Activated naive CD8-positive, alpha-beta T cell treated with anti-CD3 and anti-CD28 coated beads, Interleukin-2, amount 50 U/mL, for 24 hours (primary cell): ENCODE measurements around the gene MT2A.

ENCODE experiments used
- ATAC-seq: fragments of 150-1000 bp; cut with Tn5 transposase; one replicate; pipeline ENCODE4 v1.10.0; 2021
- DNase-seq: peaks from one replicate; pipeline ENCODE4 v3.0.0; 2021
- H3K27ac Mint-ChIP-seq: one replicate; pipeline ENCODE4 v1.8.0; 2021; ENCODE audit warnings: mild to moderate bottlenecking, mixed read lengths
- H3K27me3 Mint-ChIP-seq: one replicate; pipeline ENCODE4 v1.8.0; 2021; ENCODE audit warnings: mixed read lengths
- H3K36me3 Mint-ChIP-seq: one replicate; pipeline ENCODE4 v1.8.0; 2021; ENCODE audit warnings: low read depth, mixed read lengths
- H3K4me1 Mint-ChIP-seq: one replicate; pipeline ENCODE4 v1.8.0; 2021; ENCODE audit warnings: mixed read lengths
- H3K4me3 Mint-ChIP-seq: one replicate; pipeline ENCODE4 v1.8.0; 2021; ENCODE audit warnings: mild to moderate bottlenecking, moderate library complexity, mixed read lengths
- H3K9me3 Mint-ChIP-seq: one replicate; pipeline ENCODE4 v1.8.0; 2021; ENCODE audit warnings: mixed read lengths

Gene MT2A

DNA sequence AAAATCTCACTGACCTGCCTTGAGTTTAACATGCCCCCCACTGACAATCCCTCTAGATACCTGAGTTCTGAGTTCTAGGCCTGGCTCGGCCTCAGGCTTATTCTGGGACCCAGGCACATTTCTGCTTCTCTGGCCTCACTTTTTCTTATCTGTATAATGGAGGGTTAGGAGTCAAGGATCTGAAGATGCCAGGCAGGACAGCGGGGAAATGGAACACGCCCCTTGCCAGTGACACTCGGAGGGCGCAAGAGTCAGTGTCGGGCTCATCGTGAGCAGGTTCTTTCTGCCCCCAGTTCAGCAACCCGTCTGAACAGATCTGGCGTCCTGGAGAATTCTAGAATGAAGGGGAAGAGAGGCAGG, 19.6 kb upstream of the MT2A start:
- no peaks in the 10 kb centered on the region for H3K36me3 Mint-ChIP-seq
- peak overlapping the region; percentile 76 for H3K4me3 Mint-ChIP-seq
- H3K27me3 Mint-ChIP-seq: peaks cover 22% of the 10 kb centered on the region
- H3K9me3 Mint-ChIP-seq: no peaks in the 10 kb centered on the region
- H3K4me1 Mint-ChIP-seq: peaks cover 11% of the 10 kb centered on the region
- no peak overlapping the region for H3K27ac Mint-ChIP-seq
- no peak for ATAC-seq
- DNase-seq: no peak

DNA sequence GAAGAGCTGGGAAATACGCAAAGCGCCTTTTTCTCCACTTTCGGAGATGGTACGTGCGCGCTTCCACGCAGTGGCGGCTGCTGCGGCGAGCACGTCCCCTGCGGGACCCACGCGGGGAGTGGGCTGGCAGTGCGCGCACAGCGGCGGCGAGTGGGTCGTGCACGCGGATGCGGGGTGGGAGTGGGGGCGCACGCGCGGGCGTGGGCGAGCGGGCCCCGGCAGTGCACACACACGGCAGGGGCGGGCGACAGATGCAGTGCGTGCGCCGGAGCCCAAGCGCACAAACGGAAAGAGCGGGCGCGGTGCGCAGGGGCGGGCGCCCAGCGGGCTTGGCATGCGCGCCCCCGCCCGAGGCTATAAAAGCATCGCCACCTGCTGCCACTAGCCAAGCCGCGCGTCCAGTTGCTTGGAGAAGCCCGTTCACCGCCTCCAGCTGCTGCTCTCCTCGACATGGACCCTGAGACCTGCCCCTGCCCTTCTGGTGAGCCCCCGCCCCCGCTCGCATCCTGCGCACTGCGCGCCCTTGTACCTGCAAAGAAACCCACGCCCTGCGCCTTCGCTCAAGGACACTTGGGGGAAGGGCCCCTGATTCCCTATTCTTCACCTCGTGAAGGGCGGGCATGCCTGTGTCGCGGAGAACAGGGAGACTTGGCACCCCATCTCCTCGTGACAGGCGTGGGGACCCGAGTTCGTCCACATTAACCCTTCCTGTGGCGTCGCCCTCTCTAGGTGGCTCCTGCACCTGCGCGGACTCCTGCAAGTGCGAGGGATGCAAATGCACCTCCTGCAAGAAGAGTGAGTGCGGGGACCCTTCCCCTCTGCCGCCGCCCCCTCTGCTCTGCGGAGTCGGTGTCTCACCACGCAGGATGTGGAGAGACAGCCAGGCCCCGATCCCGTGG, 19.0 kb upstream of the MT2A start, which contains the start of gene MT3:
Gene MT3 (plus strand): TSS at position 388 of the 899 bp plus-strand sequence. CDS start 63 bp downstream, at position 451.
- Mint-ChIP-seq H3K27ac (no peak within 1 kb of the TSS), H3K4me1 (peaks cover 11% of the 10 kb centered on the region), H3K36me3 (no peaks in the 10 kb centered on the region), H3K9me3 (no peaks in the 10 kb centered on the region), H3K4me3 (peak within 1 kb of the TSS; percentile 76), H3K27me3 (peaks cover 22% of the 10 kb centered on the region)
- peak; percentile 56 for ATAC-seq
- peak; percentile 55 for DNase-seq

DNA sequence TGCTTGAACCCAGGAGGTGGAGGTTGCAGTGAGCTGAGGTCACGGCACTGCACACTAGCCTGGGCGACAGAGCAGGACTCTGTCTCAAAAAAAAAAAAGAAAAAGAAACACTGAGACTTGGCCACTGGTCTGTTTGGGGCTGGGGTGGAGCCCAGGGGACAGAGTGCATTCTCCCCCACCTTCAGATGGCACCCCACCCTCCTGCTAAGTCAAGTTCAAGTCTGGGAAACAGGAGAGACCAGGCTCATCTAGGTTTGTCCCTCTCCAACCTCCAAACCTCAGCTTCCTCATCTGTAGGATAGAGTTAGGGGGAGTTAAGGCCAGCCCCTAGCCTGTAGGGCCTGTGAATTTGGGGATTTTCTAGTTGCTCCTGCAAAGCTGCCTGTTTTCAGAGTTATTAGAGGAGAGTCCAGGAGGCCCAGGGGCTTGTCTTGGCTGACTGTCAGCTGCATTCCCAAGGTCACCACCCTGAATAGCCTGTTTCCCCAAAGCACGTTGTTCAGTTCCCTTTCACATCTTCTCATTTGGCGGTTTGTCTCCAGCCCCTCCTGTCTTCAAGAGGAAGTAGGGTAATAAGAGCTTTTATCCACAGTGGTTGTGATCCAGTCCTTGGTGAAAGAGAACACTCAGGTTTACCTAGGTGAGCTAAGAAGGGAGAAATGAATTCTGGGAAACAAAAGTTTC, 16.9 kb upstream of the MT2A start:
- Mint-ChIP-seq H3K36me3 (no peaks in the 10 kb centered on the region), H3K27me3 (peaks cover 19% of the 10 kb centered on the region), H3K9me3 (no peaks in the 10 kb centered on the region), H3K27ac (no peak overlapping the region), H3K4me3 (no peak overlapping the region), H3K4me1 (peaks cover 11% of the 10 kb centered on the region)
- ATAC-seq (no peak), DNase-seq (no peak)

DNA sequence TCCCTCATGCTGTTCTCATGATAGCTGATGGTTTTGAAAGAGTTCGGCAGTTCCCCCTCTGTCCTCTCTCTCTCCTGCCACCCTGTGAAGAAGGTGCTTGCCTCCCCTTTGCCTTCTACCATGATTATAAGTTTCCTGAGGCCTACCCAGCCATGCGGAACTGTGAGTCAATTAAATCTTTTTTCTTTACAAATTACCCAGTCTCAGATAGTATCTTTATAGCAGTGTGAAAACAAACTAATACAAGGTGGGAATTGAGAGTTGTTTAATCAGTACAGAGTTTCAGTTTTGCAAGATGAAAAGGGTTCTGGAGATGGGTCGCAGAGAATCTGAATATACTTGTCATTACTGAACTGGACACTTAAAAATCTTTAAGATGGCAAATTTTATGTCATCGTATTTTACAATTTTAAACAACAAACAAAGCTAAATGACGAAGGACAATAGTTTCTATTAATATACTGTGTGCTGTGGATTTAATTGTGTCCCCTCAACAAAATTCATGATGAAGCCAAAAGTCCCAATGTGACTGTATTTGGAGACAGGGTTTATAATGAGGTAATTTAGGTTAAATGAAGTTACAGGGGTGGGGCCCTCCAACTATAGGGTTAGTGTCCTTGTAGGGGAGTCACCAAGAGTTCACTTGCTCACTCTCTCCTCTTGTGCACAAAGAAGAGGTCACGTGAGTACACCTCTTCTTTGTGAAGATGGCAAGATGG, 14.7 kb upstream of the MT2A start:
- Mint-ChIP-seq H3K4me1 (peaks cover 16% of the 10 kb centered on the region), H3K36me3 (no peaks in the 10 kb centered on the region)

DNA sequence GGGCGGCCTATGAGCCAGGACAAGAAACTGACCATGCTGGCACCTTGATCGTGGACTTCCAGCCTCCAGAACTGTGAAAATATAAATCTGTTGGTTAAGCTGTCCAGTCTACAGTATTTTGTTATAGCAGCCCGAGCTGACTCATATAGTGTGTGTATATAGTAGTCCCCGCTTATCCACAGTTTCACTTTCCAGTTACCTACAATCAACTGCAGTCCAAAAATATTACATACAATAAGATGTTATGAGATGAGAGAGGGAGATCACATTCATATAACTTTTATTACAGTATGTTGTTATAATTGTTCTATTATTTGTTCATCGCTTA, 14.1 kb upstream of the MT2A start:
- Mint-ChIP-seq H3K4me1 (peaks cover 14% of the 10 kb centered on the region), H3K27me3 (peaks cover 13% of the 10 kb centered on the region)

More for the DNA sequence above, 14.7 kb upstream of the MT2A start:
- ATAC-seq (no peak), DNase-seq (no peak)
- H3K27me3 Mint-ChIP-seq: peaks cover 15% of the 10 kb centered on the region
- H3K9me3 Mint-ChIP-seq: no peaks in the 10 kb centered on the region
- no peak overlapping the region for H3K27ac Mint-ChIP-seq
- H3K4me3 Mint-ChIP-seq: no peak overlapping the region

DNA sequence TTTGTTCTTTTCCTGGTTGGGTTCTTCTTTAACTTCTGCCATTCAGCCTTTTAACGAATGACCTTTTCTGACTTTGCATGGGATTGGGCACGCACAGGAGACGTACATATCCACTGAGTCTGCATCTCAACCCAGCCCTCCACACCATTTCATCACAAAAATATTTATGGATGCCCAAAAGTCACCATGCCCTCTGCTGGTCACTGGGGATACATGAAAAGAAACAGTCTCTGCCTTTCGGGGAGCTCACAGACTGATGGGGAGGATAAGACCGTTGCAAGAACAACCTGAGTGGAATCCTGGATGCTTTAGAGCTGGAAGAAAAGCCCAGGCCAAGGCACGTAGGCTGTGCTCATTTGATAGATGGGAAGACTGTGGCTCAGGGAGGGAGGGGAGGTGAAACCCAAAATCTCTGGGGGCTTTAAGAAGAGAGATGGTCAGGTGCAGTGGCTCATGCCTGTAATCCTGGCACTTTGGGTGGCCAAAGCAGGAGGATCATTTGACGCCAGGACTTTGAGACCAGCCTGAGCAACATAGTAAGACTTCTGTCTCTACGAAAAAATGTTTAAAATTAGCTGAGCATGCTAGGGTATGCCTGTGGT, 7.9 kb upstream of the MT2A start:
- Mint-ChIP-seq H3K9me3 (no peaks in the 10 kb centered on the region), H3K27ac (no peak overlapping the region), H3K36me3 (no peaks in the 10 kb centered on the region), H3K27me3 (peaks cover 8% of the 10 kb centered on the region), H3K4me3 (no peak overlapping the region), H3K4me1 (peaks cover 6% of the 10 kb centered on the region)
- DNase-seq (no peak), ATAC-seq (peak; percentile 60)

More for the DNA sequence above, 14.1 kb upstream of the MT2A start:
- Mint-ChIP-seq H3K4me3 (no peak overlapping the region), H3K36me3 (no peaks in the 10 kb centered on the region), H3K9me3 (no peaks in the 10 kb centered on the region), H3K27ac (no peak overlapping the region)
- DNase-seq (no peak), ATAC-seq (no peak)

DNA sequence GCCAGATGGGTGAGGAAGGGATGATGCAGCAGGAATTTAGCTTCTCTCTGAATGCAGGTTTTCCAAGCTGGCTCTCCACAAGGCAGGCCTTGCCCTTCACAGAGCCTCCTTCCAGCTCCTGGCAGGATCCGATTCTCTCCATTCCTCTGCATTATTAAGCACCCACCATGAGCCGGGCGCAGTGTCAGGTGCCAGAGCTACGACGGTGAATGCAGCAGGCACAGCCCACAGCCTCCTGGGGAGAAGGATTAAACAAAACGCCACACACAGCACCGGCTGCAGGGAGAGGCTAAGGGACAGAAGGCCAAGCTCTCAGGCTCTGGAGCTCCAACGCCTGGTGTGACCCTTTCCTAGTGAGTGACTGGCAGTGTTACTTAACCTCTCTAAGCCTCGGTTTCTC, 7.1 kb upstream of the MT2A start:
- peaks cover 11% of the 10 kb centered on the region for H3K4me1 Mint-ChIP-seq
- peaks cover 8% of the 10 kb centered on the region for H3K27me3 Mint-ChIP-seq
- no peaks in the 10 kb centered on the region for H3K36me3 Mint-ChIP-seq
- no peak for DNase-seq
- ATAC-seq: no peak
- H3K27ac Mint-ChIP-seq: no peak overlapping the region
- no peak overlapping the region for H3K4me3 Mint-ChIP-seq
- no peaks in the 10 kb centered on the region for H3K9me3 Mint-ChIP-seq

DNA sequence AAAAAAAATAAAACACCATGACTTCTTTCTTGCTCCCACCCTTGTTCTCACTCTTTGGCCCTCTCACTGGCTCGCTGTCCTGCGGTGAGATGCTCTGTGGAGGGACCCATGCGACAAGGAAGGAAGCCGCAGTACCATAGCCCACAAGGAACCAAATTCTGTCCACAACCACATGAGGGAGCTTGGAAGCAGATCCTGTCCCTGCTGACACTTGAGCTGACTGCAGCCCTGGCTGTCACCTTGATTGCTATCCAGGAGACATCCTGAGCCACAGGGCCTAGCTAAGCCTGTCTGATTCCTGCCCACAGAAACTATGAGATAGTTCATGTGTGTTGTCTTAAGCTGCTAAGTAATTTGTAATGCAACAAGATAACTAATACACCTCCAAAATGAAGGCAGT, 4.8 kb upstream of the MT2A start:
- H3K27ac Mint-ChIP-seq: no peak overlapping the region
- ATAC-seq (no peak), DNase-seq (no peak)
- H3K4me1 Mint-ChIP-seq: peaks cover 22% of the 10 kb centered on the region
- no peaks in the 10 kb centered on the region for H3K9me3 Mint-ChIP-seq
- no peaks in the 10 kb centered on the region for H3K36me3 Mint-ChIP-seq
- peaks cover 6% of the 10 kb centered on the region for H3K27me3 Mint-ChIP-seq
- H3K4me3 Mint-ChIP-seq: no peak overlapping the region

DNA sequence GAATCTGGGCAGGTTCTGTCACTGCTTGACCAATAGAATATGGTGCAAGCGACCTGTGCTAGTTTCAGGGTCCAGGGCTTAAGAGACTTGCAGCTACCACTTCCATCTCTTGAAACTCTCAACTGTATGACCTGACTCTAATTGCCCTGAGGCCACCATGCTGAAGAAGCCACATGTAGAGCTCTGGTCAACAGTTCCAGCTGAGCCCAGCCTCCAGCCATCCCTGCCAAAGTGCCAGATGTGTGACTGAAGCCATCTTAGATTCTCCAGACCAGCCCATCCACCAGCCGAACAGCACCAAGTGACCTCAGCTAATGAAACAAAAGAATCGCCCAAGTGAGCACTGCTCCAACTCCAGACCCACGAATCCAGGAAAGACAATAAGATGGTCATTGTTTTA, 3.4 kb upstream of the MT2A start:
- H3K27ac Mint-ChIP-seq: no peak overlapping the region
- H3K4me1 Mint-ChIP-seq: peaks cover 31% of the 10 kb centered on the region
- H3K36me3 Mint-ChIP-seq: peaks cover 2% of the 10 kb centered on the region
- no peak overlapping the region for H3K4me3 Mint-ChIP-seq
- no peak for ATAC-seq
- peaks cover 6% of the 10 kb centered on the region for H3K27me3 Mint-ChIP-seq
- DNase-seq: no peak
- H3K9me3 Mint-ChIP-seq: no peaks in the 10 kb centered on the region

DNA sequence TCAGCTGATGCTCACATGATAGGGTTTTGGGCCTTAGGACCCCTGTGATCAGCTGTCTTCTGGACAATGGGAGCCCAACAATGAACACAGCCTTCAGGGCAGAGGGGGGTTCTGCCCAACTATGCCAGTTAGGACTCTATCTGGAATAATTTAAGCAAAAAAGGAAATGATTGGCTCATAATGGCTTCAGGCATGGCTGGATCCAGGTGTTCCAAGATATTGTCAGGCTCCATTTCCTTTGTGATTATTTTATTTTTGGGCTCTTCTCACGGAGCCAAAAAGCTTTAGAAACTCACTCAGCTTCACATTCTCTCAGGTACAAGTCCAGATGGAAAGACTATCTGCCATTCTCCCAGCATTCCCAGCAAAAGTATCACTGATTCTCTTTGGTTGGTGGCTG, 2.9 kb upstream of the MT2A start:
- Mint-ChIP-seq H3K9me3 (no peaks in the 10 kb centered on the region), H3K4me3 (no peak overlapping the region), H3K27ac (peak overlapping the region; percentile 86), H3K36me3 (peaks cover 2% of the 10 kb centered on the region), H3K27me3 (peaks cover 1% of the 10 kb centered on the region), H3K4me1 (peaks cover 36% of the 10 kb centered on the region)
- no peak for ATAC-seq
- DNase-seq: no peak

DNA sequence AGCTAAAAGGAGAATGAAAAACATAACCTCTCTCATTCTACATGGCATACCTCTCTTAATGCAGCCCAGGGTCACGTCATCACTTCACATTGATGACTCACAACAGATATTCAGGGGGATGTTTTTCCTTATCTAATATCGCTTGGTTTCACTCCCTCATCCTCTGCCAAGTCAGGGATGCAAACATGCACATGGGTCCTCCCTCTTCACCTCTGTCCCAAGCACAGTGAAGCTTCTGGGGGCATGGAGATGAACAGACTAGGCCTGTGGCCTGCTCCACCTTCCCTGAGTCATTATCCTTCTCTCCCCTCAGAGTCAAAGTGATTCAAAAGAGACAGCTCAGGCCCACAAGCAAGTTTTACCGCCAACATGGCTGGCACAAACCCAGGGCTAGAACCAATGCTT, 2.3 kb upstream of the MT2A start:
- no peak for DNase-seq
- H3K9me3 Mint-ChIP-seq: no peaks in the 10 kb centered on the region
- no peak overlapping the region for H3K4me3 Mint-ChIP-seq
- H3K36me3 Mint-ChIP-seq: peaks cover 2% of the 10 kb centered on the region
- peak overlapping the region; percentile 86 for H3K27ac Mint-ChIP-seq
- peak; percentile 6 for ATAC-seq
- H3K4me1 Mint-ChIP-seq: peaks cover 42% of the 10 kb centered on the region
- H3K27me3 Mint-ChIP-seq: no peaks in the 10 kb centered on the region

DNA sequence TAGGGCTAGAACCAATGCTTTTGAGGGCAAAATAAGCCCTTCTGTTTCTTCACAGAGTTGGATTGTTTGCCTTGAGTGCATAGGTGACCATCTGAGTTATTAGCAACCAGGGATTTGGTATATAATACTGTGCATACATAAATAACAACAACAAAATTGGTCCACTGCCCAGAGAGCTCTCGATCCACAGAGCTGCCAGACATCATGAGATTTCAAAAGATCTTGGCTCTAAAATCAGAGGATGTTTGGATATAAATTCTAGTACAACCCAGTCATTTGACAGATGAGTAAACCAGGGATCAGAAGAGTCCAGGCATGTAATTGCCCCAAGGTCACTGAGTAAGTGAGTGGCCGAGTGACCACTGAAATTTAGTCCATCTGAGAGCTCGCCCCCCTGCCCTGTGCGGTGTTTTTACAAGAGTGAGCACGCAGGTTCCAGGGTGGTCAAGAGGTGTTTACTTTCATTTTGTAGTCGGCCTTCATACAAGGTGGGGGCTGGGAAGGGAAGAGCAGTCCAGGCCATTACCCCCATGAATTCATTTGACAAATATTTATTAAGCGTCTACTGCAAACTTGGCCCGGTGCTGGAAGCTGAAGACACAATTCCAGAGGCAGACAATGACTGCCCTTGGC, 1.8 kb upstream of the MT2A start:
- DNase-seq (no peak), ATAC-seq (no peak)
- no peaks in the 10 kb centered on the region for H3K27me3 Mint-ChIP-seq
- peak overlapping the region; percentile 4 for H3K4me3 Mint-ChIP-seq
- H3K36me3 Mint-ChIP-seq: peaks cover 2% of the 10 kb centered on the region
- H3K9me3 Mint-ChIP-seq: no peaks in the 10 kb centered on the region
- H3K27ac Mint-ChIP-seq: peak overlapping the region; percentile 86
- H3K4me1 Mint-ChIP-seq: peaks cover 47% of the 10 kb centered on the region

DNA sequence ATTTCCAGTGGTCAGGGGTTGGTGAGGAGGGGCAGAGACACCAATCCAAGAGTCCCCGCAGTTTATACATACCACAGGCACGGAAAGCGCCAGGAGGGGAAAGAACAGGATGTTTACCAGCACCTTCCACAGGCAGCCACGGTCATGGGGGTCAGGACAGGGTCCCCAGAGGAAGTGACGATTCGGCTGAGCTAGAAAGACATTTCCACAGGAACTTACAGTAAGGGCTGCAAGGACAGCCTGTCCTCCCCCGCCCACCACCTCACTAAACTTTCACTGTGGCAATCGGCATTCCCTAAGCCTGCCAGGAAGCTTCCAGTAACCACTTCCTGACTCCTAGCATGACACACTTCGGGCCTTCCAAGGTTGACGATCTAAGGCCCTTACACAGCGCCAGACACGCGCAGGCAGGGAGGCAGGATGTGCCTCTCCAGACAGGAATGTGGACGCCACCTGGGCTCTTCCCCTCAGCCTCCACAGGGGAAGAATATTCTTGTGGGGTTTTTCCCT, 1.2 kb upstream of the MT2A start:
- H3K9me3 Mint-ChIP-seq: no peaks in the 10 kb centered on the region
- H3K27ac Mint-ChIP-seq: peak overlapping the region; percentile 86
- H3K36me3 Mint-ChIP-seq: peaks cover 2% of the 10 kb centered on the region
- H3K4me3 Mint-ChIP-seq: no peak overlapping the region
- DNase-seq (peak; percentile 35), ATAC-seq (no peak)
- no peaks in the 10 kb centered on the region for H3K27me3 Mint-ChIP-seq
- H3K4me1 Mint-ChIP-seq: peaks cover 52% of the 10 kb centered on the region

DNA sequence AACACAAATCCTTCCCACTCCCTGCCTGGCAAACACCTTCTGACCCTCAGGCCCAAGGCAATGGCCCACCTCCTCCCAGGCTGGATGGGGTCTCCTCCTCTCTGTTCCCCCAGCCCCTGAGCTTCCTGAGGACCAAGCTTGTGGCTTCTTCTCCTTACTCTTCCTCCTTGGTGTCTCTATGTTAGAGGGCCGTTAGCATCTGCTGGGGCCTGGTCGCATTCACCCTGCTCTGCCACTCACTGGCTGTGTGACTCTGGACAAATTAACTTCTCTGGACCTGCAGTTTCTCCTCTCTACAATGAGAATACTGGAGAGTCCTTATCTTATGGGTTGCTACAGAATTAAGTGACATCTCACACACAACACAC, 725 bp upstream of the MT2A start:
- Mint-ChIP-seq H3K27ac (peak overlapping the region; percentile 86), H3K4me1 (peaks cover 57% of the 10 kb centered on the region), H3K36me3 (peaks cover 2% of the 10 kb centered on the region), H3K27me3 (peaks cover 2% of the 10 kb centered on the region), H3K4me3 (peak overlapping the region; percentile 89), H3K9me3 (no peaks in the 10 kb centered on the region)
- DNase-seq: no peak
- ATAC-seq: no peak
